Mesendoderm (in vitro differentiated cells): Measurements from ENCODE around the gene PTPN9. TPM values are rescaled to one million over a fixed set of nuclear protein-coding genes. Genes with fewer than 3 reads are reported as not detected.

ENCODE experiments used
- DNase-seq: peaks from one replicate; pipeline ENCODE4 v3.0.0; 2013
- H2AK5ac ChIP-seq: 2 replicates; pipeline ENCODE4 v1.6.1; 2013; ENCODE audit warnings: low read length, inconsistent platforms
- H2BK120ac ChIP-seq: 2 replicates; pipeline ENCODE4 v1.6.1; 2013; ENCODE audit warnings: low read depth, mild to moderate bottlenecking, low read length, moderate library complexity, mixed read lengths
- H2BK15ac ChIP-seq: replicated peaks from 2 replicates; pipeline ENCODE4 v1.6.1; 2013; ENCODE audit warnings: low read depth, mild to moderate bottlenecking, moderate library complexity
- H2BK5ac ChIP-seq: 2 replicates; pipeline ENCODE4 v1.6.1; 2013; ENCODE audit warnings: low read length, inconsistent platforms
- H3K18ac ChIP-seq: 2 replicates; pipeline ENCODE4 v1.6.1; 2013; ENCODE audit warnings: mild to moderate bottlenecking, low read length, mixed read lengths
- H3K23ac ChIP-seq: one replicate; pipeline ENCODE4 v1.6.1; 2013; ENCODE audit warnings: low read length
- H3K27ac ChIP-seq: 2 replicates; pipeline ENCODE4 v1.5.1; 2013; ENCODE audit warnings: low read depth, mild to moderate bottlenecking, inconsistent platforms, low read length, moderate library complexity
- H3K27me3 ChIP-seq: 2 replicates; pipeline ENCODE4 v1.6.1; 2013; ENCODE audit warnings: low read length, control low read depth, mild to moderate bottlenecking, inconsistent platforms; ENCODE audit not compliant: insufficient read depth, poor library complexity
- H3K36me3 ChIP-seq: 2 replicates; pipeline ENCODE4 v1.6.1; 2013; ENCODE audit warnings: low read length, inconsistent platforms; ENCODE audit not compliant: control insufficient read depth, insufficient read depth
- H3K4ac ChIP-seq: one replicate; pipeline ENCODE4 v1.6.1; 2013; ENCODE audit warnings: low read depth, mild to moderate bottlenecking, low read length, moderate library complexity
- H3K4me1 ChIP-seq: 2 replicates; pipeline ENCODE4 v1.6.1; 2013; ENCODE audit warnings: low read depth, low read length, inconsistent platforms; ENCODE audit not compliant: control insufficient read depth
- H3K4me2 ChIP-seq: 2 replicates; pipeline ENCODE4 v1.6.1; 2013; ENCODE audit warnings: low read length
- H3K4me3 ChIP-seq: 2 replicates; pipeline ENCODE4 v1.5.1; 2013; ENCODE audit warnings: mild to moderate bottlenecking, low read length
- H3K56ac ChIP-seq: one replicate; pipeline ENCODE4 v1.6.1; 2013; ENCODE audit warnings: low read length
- H3K79me1 ChIP-seq: 2 replicates; pipeline ENCODE4 v1.6.1; 2013; ENCODE audit warnings: low read length, inconsistent platforms
- H3K79me2 ChIP-seq: 2 replicates; pipeline ENCODE4 v1.6.1; 2013; ENCODE audit warnings: mild to moderate bottlenecking, low read length; ENCODE audit not compliant: control insufficient read depth, insufficient read depth
- H3K9ac ChIP-seq: 2 replicates; pipeline ENCODE4 v1.6.1; 2013; ENCODE audit warnings: low read length, inconsistent platforms
- H4K5ac ChIP-seq: one replicate; pipeline ENCODE4 v1.6.1; 2013; ENCODE audit warnings: low read length
- H4K8ac ChIP-seq: one replicate; pipeline ENCODE4 v1.6.1; 2013; ENCODE audit warnings: low read depth, mild to moderate bottlenecking, control low read depth, low read length, moderate library complexity
- WGBS: extraction: QIAGEN DNeasy Blood & Tissue Kit; methylation state at CpG from one replicate; pipeline ENCODE4 v1.1.7; 2013; ENCODE audit warnings: low lambda C conversion rate, missing lambda C conversion rate; ENCODE audit not compliant: insufficient coverage; ENCODE audit errors: extremely low coverage; 5-methylcytosine and 5-hydroxymethylcytosine counted together
- polyA plus RNA-seq, 2 experiments: library from polyadenylated mRNA; stranded (reverse); fragments of 200-250 nt; gene quantifications; one replicate each; pipeline ENCODE4 v1.2.3, GENCODE V29; 2013

The PTPN9 gene
- 33.3 TPM for polyA plus RNA-seq (2013, experiment 1 of 2)
- 33.4 TPM for polyA plus RNA-seq (2013, experiment 2 of 2)

DNA sequence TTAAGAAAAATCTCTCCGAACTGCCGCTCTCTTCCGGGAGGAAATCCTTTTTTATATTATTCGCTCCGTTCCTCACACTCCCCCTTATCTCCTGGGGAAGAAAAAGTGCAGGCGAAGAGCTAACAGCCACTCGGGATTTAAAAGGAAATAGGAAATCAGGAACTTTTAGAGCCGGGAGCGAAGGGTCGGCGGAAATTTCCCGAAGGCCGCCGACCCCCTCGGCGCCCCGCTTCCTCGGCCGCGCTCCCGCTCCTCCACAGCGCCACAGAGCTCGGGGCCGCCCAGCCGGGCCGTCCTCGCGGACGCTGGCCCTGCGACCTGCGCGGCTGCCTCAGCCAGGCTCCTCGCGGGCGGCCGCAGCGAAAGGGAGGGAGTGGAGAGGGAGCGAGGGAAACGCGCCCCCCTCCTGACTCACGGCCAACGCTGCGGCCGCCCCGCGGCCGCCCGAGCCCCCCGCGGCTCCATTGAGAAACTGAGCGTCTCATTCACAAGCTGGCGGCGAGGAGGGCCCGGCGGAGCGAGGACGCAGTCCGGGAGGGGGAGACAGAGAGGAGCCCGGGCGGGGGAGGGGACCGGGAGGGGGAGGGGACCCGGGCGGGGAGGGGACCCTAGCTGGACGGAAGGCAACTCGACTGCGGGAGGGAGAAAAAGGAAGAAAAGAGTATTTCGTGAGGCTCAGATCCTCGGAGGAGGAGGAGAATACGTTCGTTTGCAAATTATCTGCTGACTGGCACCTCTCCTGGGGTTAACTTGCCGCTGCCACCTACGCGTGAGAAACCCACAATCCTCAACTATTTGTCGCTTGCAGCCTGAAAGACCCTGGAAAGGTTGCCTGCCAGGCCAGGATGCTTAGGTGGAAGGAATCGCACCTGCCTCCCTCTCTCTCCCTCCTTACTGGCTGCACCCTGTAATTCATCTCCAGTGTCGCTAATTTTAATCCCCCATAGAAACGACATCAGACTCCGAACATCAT is at the start of gene PTPN9:
Gene PTPN9, minus strand, starts transcription at position 368 of the 973 bp plus-strand sequence. CDS start 539 bp downstream, outside the sequence.
- peak within 1 kb of the TSS; percentile 98 for H3K9ac ChIP-seq
- peaks cover 1% of the 10 kb centered on the region for H3K79me1 ChIP-seq
- H2BK15ac ChIP-seq, result peak within 1 kb of the TSS; percentile 93
- H3K27ac ChIP-seq, result peak within 1 kb of the TSS; percentile 99
- peak within 1 kb of the TSS; percentile 99 for H3K18ac ChIP-seq
- H3K27me3 ChIP-seq, result no peaks in the 10 kb centered on the region
- DNase-seq, result peak; percentile 95
- WGBS, result no CpG with 5 or more reads among the region's 78 CpGs
- peak within 1 kb of the TSS; percentile 97 for H3K4me3 ChIP-seq
- peak within 1 kb of the TSS; percentile 87 for H3K56ac ChIP-seq
- peaks cover 6% of the 10 kb centered on the region for H3K4me1 ChIP-seq
- peaks cover 31% of the 10 kb centered on the region for H3K79me2 ChIP-seq
- peak within 1 kb of the TSS; percentile 82 for H3K4me2 ChIP-seq
- H2BK120ac ChIP-seq, result peak within 1 kb of the TSS; percentile 94
- no peak within 1 kb of the TSS for H4K5ac ChIP-seq
- peak within 1 kb of the TSS; percentile 45 for H2AK5ac ChIP-seq
- H4K8ac ChIP-seq, result peak within 1 kb of the TSS; percentile 100
- no peaks in the 10 kb centered on the region for H3K36me3 ChIP-seq
- H3K23ac ChIP-seq, result peak within 1 kb of the TSS; percentile 3
- H2BK5ac ChIP-seq, result peak within 1 kb of the TSS; percentile 61
- peak within 1 kb of the TSS; percentile 99 for H3K4ac ChIP-seq

GRCh38 chr15:75625542-75626347 is 46.6 kb upstream of the PTPN9 start, which contains the start of gene SNUPN:
Gene SNUPN (minus strand): TSS chr15:75625725. CDS start chr15:75621051, 4,674 bp downstream.
- Histone ChIP-seq H3K27me3 (no peaks in the 10 kb centered on the region), H2AK5ac (peak within 1 kb of the TSS; percentile 69), H3K79me2 (no peaks in the 10 kb centered on the region), H3K4ac (peak within 1 kb of the TSS; percentile 86), H4K8ac (peak within 1 kb of the TSS; percentile 69), H2BK5ac (peak within 1 kb of the TSS; percentile 92), H3K56ac (peak within 1 kb of the TSS; percentile 99), H3K9ac (peak within 1 kb of the TSS; percentile 99), H3K23ac (no peak within 1 kb of the TSS), H3K4me2 (peak within 1 kb of the TSS; percentile 82), H2BK15ac (no peak within 1 kb of the TSS), H4K5ac (no peak within 1 kb of the TSS), H3K18ac (peak within 1 kb of the TSS; percentile 86), H3K4me3 (peak within 1 kb of the TSS; percentile 93), H3K36me3 (peaks cover under 1% of the 10 kb centered on the region), H3K27ac (peak within 1 kb of the TSS; percentile 99), H2BK120ac (no peak within 1 kb of the TSS), H3K79me1 (no peaks in the 10 kb centered on the region), H3K4me1 (peaks cover 2% of the 10 kb centered on the region)
- DNase-seq, result peak; percentile 98
- WGBS, result no CpG with 5 or more reads among the region's 47 CpGs

DNA sequence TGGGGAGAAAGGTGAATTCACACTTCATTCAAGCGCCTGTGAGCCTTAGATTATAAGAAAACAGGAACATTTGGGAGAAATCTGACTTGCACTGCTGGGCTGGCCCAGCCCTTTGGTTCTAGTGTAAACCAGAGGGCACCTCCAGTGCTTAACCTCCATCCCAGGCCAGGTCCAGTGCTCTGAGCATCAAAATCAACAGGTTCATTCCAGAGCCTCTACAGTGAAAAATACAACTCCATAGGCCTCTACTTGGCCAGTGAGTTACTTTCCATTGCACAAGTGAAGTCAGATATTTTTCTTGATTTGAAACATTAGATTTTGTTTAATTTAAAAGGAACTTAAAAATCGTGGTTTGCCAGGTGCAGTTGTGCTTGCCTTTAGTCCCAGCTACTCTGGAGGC is 43.4 kb upstream of the PTPN9 start:
- peaks cover 3% of the 10 kb centered on the region for H3K36me3 ChIP-seq

GRCh38 chr15:75620841-75621391 is 41.8 kb upstream of the PTPN9 start:
- no CpG with 5 or more reads among the region's 7 CpGs for WGBS
- H2BK15ac ChIP-seq, result no peak overlapping the region
- no peak overlapping the region for H3K4ac ChIP-seq
- no peak overlapping the region for H3K23ac ChIP-seq
- no peak overlapping the region for H4K5ac ChIP-seq
- no peak overlapping the region for H3K4me3 ChIP-seq
- no peak overlapping the region for H3K27ac ChIP-seq
- no peaks in the 10 kb centered on the region for H3K79me2 ChIP-seq
- H2BK5ac ChIP-seq, result no peak overlapping the region
- H3K18ac ChIP-seq, result no peak overlapping the region
- H3K27me3 ChIP-seq, result no peaks in the 10 kb centered on the region
- no peak overlapping the region for H3K56ac ChIP-seq
- H2AK5ac ChIP-seq, result no peak overlapping the region
- H2BK120ac ChIP-seq, result no peak overlapping the region
- no peak for DNase-seq
- H3K9ac ChIP-seq, result no peak overlapping the region
- H3K4me1 ChIP-seq, result no peaks in the 10 kb centered on the region
- peaks cover 6% of the 10 kb centered on the region for H3K36me3 ChIP-seq
- no peak overlapping the region for H3K4me2 ChIP-seq
- H3K79me1 ChIP-seq, result no peaks in the 10 kb centered on the region
- H4K8ac ChIP-seq, result no peak overlapping the region

More for the DNA sequence above, 43.4 kb upstream of the PTPN9 start:
- H2AK5ac ChIP-seq, result no peak overlapping the region
- no peak overlapping the region for H2BK5ac ChIP-seq
- no peak overlapping the region for H3K23ac ChIP-seq
- no peak overlapping the region for H3K4me3 ChIP-seq
- H3K4ac ChIP-seq, result no peak overlapping the region
- no peak overlapping the region for H3K4me2 ChIP-seq
- no peak overlapping the region for H2BK120ac ChIP-seq
- no CpG with 5 or more reads among the region's 2 CpGs for WGBS
- H4K8ac ChIP-seq, result no peak overlapping the region
- no peak overlapping the region for H3K18ac ChIP-seq
- H2BK15ac ChIP-seq, result no peak overlapping the region
- DNase-seq, result no peak
- H4K5ac ChIP-seq, result no peak overlapping the region
- H3K79me1 ChIP-seq, result no peaks in the 10 kb centered on the region
- H3K4me1 ChIP-seq, result peaks cover 2% of the 10 kb centered on the region
- H3K9ac ChIP-seq, result no peak overlapping the region
- H3K27me3 ChIP-seq, result no peaks in the 10 kb centered on the region
- H3K79me2 ChIP-seq, result no peaks in the 10 kb centered on the region
- H3K56ac ChIP-seq, result no peak overlapping the region
- no peak overlapping the region for H3K27ac ChIP-seq

GRCh38 chr15:75620058-75620820 is 41.1 kb upstream of the PTPN9 start:
- H3K27me3 ChIP-seq, result no peaks in the 10 kb centered on the region
- DNase-seq, result no peak
- no peak overlapping the region for H3K9ac ChIP-seq
- no peak overlapping the region for H3K27ac ChIP-seq
- no peaks in the 10 kb centered on the region for H3K79me1 ChIP-seq
- no CpG with 5 or more reads among the region's 4 CpGs for WGBS
- H3K23ac ChIP-seq, result no peak overlapping the region
- H2BK120ac ChIP-seq, result no peak overlapping the region
- no peak overlapping the region for H2AK5ac ChIP-seq
- no peak overlapping the region for H4K8ac ChIP-seq
- H3K18ac ChIP-seq, result no peak overlapping the region
- no peaks in the 10 kb centered on the region for H3K79me2 ChIP-seq
- H3K56ac ChIP-seq, result no peak overlapping the region
- no peak overlapping the region for H3K4me2 ChIP-seq
- no peak overlapping the region for H4K5ac ChIP-seq
- H3K4ac ChIP-seq, result no peak overlapping the region
- no peaks in the 10 kb centered on the region for H3K4me1 ChIP-seq
- H3K36me3 ChIP-seq, result peaks cover 6% of the 10 kb centered on the region
- no peak overlapping the region for H2BK5ac ChIP-seq
- no peak overlapping the region for H2BK15ac ChIP-seq
- no peak overlapping the region for H3K4me3 ChIP-seq
